ENCODE results near the gene ESYT1. TPM values are rescaled to one million over a fixed set of nuclear protein-coding genes. Genes with fewer than 3 reads are reported as not detected.
A peak's percentile ranks its signal among the peaks of the same experiment; 100 is the strongest.

ESYT1 gene, protein sequence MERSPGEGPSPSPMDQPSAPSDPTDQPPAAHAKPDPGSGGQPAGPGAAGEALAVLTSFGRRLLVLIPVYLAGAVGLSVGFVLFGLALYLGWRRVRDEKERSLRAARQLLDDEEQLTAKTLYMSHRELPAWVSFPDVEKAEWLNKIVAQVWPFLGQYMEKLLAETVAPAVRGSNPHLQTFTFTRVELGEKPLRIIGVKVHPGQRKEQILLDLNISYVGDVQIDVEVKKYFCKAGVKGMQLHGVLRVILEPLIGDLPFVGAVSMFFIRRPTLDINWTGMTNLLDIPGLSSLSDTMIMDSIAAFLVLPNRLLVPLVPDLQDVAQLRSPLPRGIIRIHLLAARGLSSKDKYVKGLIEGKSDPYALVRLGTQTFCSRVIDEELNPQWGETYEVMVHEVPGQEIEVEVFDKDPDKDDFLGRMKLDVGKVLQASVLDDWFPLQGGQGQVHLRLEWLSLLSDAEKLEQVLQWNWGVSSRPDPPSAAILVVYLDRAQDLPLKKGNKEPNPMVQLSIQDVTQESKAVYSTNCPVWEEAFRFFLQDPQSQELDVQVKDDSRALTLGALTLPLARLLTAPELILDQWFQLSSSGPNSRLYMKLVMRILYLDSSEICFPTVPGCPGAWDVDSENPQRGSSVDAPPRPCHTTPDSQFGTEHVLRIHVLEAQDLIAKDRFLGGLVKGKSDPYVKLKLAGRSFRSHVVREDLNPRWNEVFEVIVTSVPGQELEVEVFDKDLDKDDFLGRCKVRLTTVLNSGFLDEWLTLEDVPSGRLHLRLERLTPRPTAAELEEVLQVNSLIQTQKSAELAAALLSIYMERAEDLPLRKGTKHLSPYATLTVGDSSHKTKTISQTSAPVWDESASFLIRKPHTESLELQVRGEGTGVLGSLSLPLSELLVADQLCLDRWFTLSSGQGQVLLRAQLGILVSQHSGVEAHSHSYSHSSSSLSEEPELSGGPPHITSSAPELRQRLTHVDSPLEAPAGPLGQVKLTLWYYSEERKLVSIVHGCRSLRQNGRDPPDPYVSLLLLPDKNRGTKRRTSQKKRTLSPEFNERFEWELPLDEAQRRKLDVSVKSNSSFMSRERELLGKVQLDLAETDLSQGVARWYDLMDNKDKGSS
- total RNA-seq: 101 TPM
- long read RNA-seq, full-length matches to known transcripts: 99 of 174 reads
- long read RNA-seq, partial matches to known transcripts: 52 of 174 reads
- long read RNA-seq, other reads (novel, unspliced or antisense): 23 of 174 reads

DNA sequence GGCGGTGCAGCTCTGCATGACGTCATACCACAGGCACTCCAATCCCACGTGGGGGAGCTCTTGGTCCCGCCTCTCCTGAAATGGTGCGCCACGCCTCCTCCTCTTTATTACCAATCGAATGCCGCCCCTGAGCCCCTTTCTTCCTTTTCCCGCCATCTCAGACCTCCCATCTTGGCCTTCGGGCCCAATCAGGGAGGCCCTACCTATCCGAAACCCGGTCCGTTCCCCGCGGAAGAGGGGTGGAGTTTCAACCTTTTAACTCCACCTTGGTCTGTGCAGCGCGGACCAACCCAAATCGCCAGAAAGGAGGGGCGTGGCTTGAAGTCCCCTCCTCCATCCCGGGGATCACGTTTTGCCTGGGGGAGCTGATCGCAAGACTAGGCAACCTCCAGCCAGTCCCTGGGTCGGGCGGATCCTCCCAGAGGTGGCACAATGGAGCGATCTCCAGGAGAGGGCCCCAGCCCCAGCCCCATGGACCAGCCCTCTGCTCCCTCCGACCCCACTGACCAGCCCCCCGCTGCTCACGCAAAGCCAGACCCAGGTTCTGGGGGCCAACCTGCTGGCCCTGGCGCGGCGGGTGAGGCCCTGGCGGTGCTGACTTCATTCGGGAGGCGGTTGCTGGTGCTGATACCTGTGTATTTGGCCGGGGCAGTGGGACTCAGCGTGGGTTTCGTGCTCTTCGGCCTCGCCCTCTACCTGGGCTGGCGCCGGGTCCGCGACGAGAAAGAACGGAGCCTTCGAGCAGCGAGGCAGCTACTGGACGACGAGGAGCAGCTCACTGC lies at the start of gene ESYT1:
Gene ESYT1 (plus strand): TSS at position 380 of the 782 bp plus-strand sequence. CDS start 53 bp downstream, at position 433.
- Histone ChIP-seq H3K9me3 (no peaks in the 10 kb centered on the region), H3K4me1 (peaks cover 44% of the 10 kb centered on the region), H3K27me3 (no peaks in the 10 kb centered on the region), H3K4me3 (peak within 1 kb of the TSS; percentile 77), H3K36me3 (peaks cover 31% of the 10 kb centered on the region), H3K27ac (peak within 1 kb of the TSS; percentile 83)
- DNase-seq (peak; percentile 97), ATAC-seq (peak; percentile 93)
- intact Hi-C loops (cut with DNase I): loop anchor here (10.0 kb wide), 1 partner anchor 47 kb away; no protein-coding TSS in a partner anchor
- TF ChIP-seq, protein P1, sequence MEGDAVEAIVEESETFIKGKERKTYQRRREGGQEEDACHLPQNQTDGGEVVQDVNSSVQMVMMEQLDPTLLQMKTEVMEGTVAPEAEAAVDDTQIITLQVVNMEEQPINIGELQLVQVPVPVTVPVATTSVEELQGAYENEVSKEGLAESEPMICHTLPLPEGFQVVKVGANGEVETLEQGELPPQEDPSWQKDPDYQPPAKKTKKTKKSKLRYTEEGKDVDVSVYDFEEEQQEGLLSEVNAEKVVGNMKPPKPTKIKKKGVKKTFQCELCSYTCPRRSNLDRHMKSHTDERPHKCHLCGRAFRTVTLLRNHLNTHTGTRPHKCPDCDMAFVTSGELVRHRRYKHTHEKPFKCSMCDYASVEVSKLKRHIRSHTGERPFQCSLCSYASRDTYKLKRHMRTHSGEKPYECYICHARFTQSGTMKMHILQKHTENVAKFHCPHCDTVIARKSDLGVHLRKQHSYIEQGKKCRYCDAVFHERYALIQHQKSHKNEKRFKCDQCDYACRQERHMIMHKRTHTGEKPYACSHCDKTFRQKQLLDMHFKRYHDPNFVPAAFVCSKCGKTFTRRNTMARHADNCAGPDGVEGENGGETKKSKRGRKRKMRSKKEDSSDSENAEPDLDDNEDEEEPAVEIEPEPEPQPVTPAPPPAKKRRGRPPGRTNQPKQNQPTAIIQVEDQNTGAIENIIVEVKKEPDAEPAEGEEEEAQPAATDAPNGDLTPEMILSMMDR (IDR thresholded peaks at IDR 0.05): no peak

GRCh38 chr12:56078427-56078826 lies 49.6 kb upstream of the ESYT1 start:
- TF ChIP-seq, protein P1 (IDR thresholded peaks at IDR 0.05): no peak
- Histone ChIP-seq H3K27me3 (peaks cover 12% of the 10 kb centered on the region), H3K9me3 (no peaks in the 10 kb centered on the region), H3K4me3 (no peak overlapping the region), H3K27ac (peak overlapping the region; percentile 74), H3K4me1 (peaks cover 5% of the 10 kb centered on the region), H3K36me3 (no peaks in the 10 kb centered on the region)
- intact Hi-C loops (cut with DNase I): no loop called here
- ATAC-seq (no peak), DNase-seq (no peak)

DNA sequence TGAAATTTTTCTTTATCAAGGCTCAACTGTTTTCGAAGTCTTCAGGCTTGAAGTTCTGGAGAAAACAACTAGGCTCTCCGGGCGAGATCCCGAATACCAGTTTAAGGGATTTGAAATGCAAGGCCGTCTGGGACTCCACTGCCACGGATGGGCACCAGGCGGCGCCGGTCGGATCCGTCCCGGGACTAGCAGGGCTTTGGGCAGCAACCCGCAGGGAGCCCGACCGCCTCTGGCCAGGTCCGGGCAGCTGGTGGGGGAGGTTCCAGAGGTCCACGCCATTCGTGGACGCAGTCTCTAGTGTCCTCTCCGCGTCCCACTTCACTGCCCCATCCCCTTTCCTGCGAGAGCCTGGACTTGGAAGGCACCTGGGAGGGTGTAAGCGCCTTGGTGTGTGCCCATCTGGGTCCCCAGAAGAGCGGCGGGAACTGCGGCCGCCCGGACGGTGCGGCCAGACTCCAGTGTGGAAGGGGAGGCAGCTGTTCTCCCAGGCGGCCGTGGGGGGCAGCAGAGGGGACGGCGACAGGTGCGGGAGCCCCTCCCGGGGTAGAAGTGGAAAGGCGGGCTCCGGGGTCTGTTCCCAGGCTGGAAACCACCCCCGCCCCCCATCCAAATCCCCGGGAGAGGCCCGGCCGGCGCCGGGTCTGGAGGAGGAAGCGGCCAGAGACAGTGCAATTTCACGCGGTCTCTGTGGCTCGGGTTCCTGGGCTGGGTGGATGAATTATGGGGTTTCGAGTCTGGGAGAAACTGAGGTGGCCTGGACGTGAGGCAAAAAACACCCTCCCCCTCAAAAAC lies 48.9 kb upstream of the ESYT1 start:
- peak overlapping the region; percentile 59 for H3K4me3 ChIP-seq
- no peaks in the 10 kb centered on the region for H3K36me3 ChIP-seq
- peak; percentile 89 for ATAC-seq
- peaks cover 12% of the 10 kb centered on the region for H3K27me3 ChIP-seq
- intact Hi-C loops (cut with DNase I): no loop called here
- H3K9me3 ChIP-seq: no peaks in the 10 kb centered on the region
- peak; percentile 97 for DNase-seq
- peak overlapping the region; percentile 74 for H3K27ac ChIP-seq
- H3K4me1 ChIP-seq: peaks cover 5% of the 10 kb centered on the region
- TF ChIP-seq, protein P1 (IDR thresholded peaks at IDR 0.05): peak; percentile 78

GRCh38 chr12:56079723-56080555 lies 48.1 kb upstream of the ESYT1 start, which contains the start of gene ERBB3:
Gene ERBB3 (plus strand): TSS chr12:56080165. CDS start chr12:56080301, 136 bp downstream.
- DNase-seq (peak; percentile 94), ATAC-seq (peak; percentile 90)
- H3K4me1 ChIP-seq: peaks cover 5% of the 10 kb centered on the region
- no peaks in the 10 kb centered on the region for H3K36me3 ChIP-seq
- TF ChIP-seq, protein P1 (IDR thresholded peaks at IDR 0.05): no peak
- peak within 1 kb of the TSS; percentile 59 for H3K4me3 ChIP-seq
- peaks cover 12% of the 10 kb centered on the region for H3K27me3 ChIP-seq
- intact Hi-C loops (cut with DNase I): no loop called here
- H3K9me3 ChIP-seq: no peaks in the 10 kb centered on the region
- H3K27ac ChIP-seq: peak within 1 kb of the TSS; percentile 74
